ENCODE data around the gene RAB40B. TPM values are rescaled to one million over a fixed set of nuclear protein-coding genes. Genes with fewer than 3 reads are reported as not detected.

The RAB40B gene
- polyA plus RNA-seq, 1 experiment: 5.4 TPM

GRCh38 chr17:82703935-82704865, 5.7 kb upstream of the RAB40B start:
- no peak for DNase-seq (ENCODE audit: low read depth, low spot score)
- CTCF ChIA-PET: no interaction called here
- Histone ChIP-seq H3K27ac (ENCODE audit: low read depth, low read length) (no peak overlapping the region), H3K27me3 (ENCODE audit: control insufficient read depth, insufficient read depth, low read length) (peaks cover 2% of the 10 kb centered on the region), H3K4me3 (ENCODE audit: low read depth, low read length) (no peak overlapping the region), H3K9me3 (ENCODE audit: control insufficient read depth, insufficient read depth, low read length) (peaks cover 2% of the 10 kb centered on the region)
- POLR2A ChIA-PET: no interaction called here
- TF ChIP-seq CTCF (IDR thresholded peaks at IDR 0.05; ENCODE audit: low read depth, low read length): no peak

- ChIA-PET POLR2A (interaction anchor here (0.6 kb wide), 1 partner anchor 10 kb away, joined by 3 read pairs; no protein-coding TSS in a partner anchor), CTCF (no interaction called here)
- Histone ChIP-seq H3K27me3 (ENCODE audit: control insufficient read depth, insufficient read depth, low read length) (peaks cover 2% of the 10 kb centered on the region), H3K4me3 (ENCODE audit: low read depth, low read length) (no peak overlapping the region), H3K9me3 (ENCODE audit: control insufficient read depth, insufficient read depth, low read length) (peaks cover 2% of the 10 kb centered on the region), H3K27ac (ENCODE audit: low read depth, low read length) (no peak overlapping the region)
- no peak for TF ChIP-seq CTCF (IDR thresholded peaks at IDR 0.05; ENCODE audit: low read depth, low read length)
- DNase-seq (ENCODE audit: low read depth, low spot score): no peak
These were observed 4.7 kb upstream of the RAB40B start for GRCh38 chr17:82703036-82703745.

GRCh38 chr17:82702231-82702927, 3.9 kb upstream of the RAB40B start:
- peak overlapping the region; percentile 2 for H3K27ac ChIP-seq (ENCODE audit: low read depth, low read length)
- peaks cover 3% of the 10 kb centered on the region for H3K27me3 ChIP-seq (ENCODE audit: control insufficient read depth, insufficient read depth, low read length)
- H3K4me3 ChIP-seq (ENCODE audit: low read depth, low read length): no peak overlapping the region
- H3K9me3 ChIP-seq (ENCODE audit: control insufficient read depth, insufficient read depth, low read length): peaks cover 2% of the 10 kb centered on the region
- no peak for DNase-seq (ENCODE audit: low read depth, low spot score)
- ChIA-PET POLR2A (interaction anchor here (0.5 to 1.1 kb wide), 3 partner anchors 9 to 21 kb away, joined by 3 to 8 read pairs (median 5); no protein-coding TSS in a partner anchor), CTCF (no interaction called here)
- no peak for TF ChIP-seq CTCF (IDR thresholded peaks at IDR 0.05; ENCODE audit: low read depth, low read length)

- Histone ChIP-seq H3K9me3 (ENCODE audit: control insufficient read depth, insufficient read depth, low read length) (peaks cover 23% of the 10 kb centered on the region), H3K27me3 (ENCODE audit: control insufficient read depth, insufficient read depth, low read length) (peaks cover 9% of the 10 kb centered on the region), H3K4me3 (ENCODE audit: low read depth, low read length) (peak overlapping the region; percentile 68), H3K27ac (ENCODE audit: low read depth, low read length) (no peak overlapping the region)
- TF ChIP-seq CTCF (IDR thresholded peaks at IDR 0.05; ENCODE audit: low read depth, low read length): no peak
- no peak for DNase-seq (ENCODE audit: low read depth, low spot score)
- POLR2A ChIA-PET: no interaction called here
- CTCF ChIA-PET: no interaction called here
These were observed 1.1 kb upstream of the RAB40B start for GRCh38 chr17:82699551-82699950.

Data from AG04450 (cell line).